Neural cell (in vitro differentiated cells): Measurements from ENCODE around the gene SAMM50.

Source experiments
- POLR2AphosphoS5 ChIP-seq: IDR thresholded peaks from 2 replicates; pipeline ENCODE4 v1.6.1; 2012
- TAF1 ChIP-seq: IDR thresholded peaks from 2 replicates; pipeline ENCODE4 v1.6.1; 2012; ENCODE audit warnings: low read depth

- TF ChIP-seq TAF1 (no peak), POLR2AphosphoS5 (no peak)
Observed at GRCh38 chr22:43919106-43919973, 35.9 kb upstream of the SAMM50 start.
